Psoas muscle (tissue), 8 donors: Measurements from ENCODE around the gene FARP1. TPM values are rescaled to one million over a fixed set of nuclear protein-coding genes. Genes with fewer than 3 reads are reported as not detected.

Source experiments
- ATAC-seq, 4 donors: fragments of 200-7000 bp; cut with Tn5 transposase; one replicate each; pipeline ENCODE4 v1.9.1; 2020; ENCODE audit warnings: moderate library complexity in 3 of 4, mild to moderate bottlenecking in 2 of 4
- DNase-seq, 2 donors: peaks; one replicate each; pipeline ENCODE4 v3.0.0-alpha.2; 2020
- H3K27ac ChIP-seq: fragments of 200-600 bp; one replicate; pipeline ENCODE4 v1.8.0; 2022
- H3K27me3 ChIP-seq, 3 donors: fragments of 200-600 bp in 1 of 3; one replicate each; pipeline versions ENCODE4 v1.6.1 to v1.8.0; 2013 to 2022; ENCODE audit warnings: low read length in 2 of 3, mild to moderate bottlenecking in 2 of 3, moderate library complexity in 1 of 3; ENCODE audit not compliant: insufficient read depth in 3 of 3
- H3K36me3 ChIP-seq, 2 donors: fragments of 200-600 bp in 1 of 2; one replicate each; pipeline versions ENCODE4 v1.6.1 to v1.8.0; 2013 to 2022; ENCODE audit warnings: low read depth in 1 of 2, mild to moderate bottlenecking in 1 of 2, moderate library complexity in 1 of 2; ENCODE audit not compliant: insufficient read depth in 1 of 2
- H3K4me1 ChIP-seq: fragments of 200-600 bp; one replicate; pipeline ENCODE4 v1.8.0; 2022
- H3K4me3 ChIP-seq: fragments of 200-600 bp; one replicate; pipeline ENCODE4 v1.8.0; 2022; ENCODE audit warnings: mild to moderate bottlenecking
- H3K9me3 ChIP-seq: fragments of 200-600 bp; one replicate; pipeline ENCODE4 v1.8.0; 2022
- CTCF ChIP-seq: fragments of 200-600 bp; IDR thresholded peaks from one replicate; pipeline ENCODE4 v1.8.0; 2022; ENCODE audit warnings: antibody characterized with exemption
- WGBS, 3 donors: extraction: QIAGEN DNeasy Blood & Tissue Kit; methylation state at CpG; one replicate each; pipeline versions ENCODE4 v1.1.6 to v1.1.7; 2013; 5-methylcytosine and 5-hydroxymethylcytosine counted together
- intact Hi-C, 2 donors: fragments of 100-400 bp; cut with DNase I; formaldehyde crosslinking; loops; one replicate each; pipeline versions ENCODE4 v1.11.0 to v1.14.2; 2022
- polyA plus RNA-seq, 3 donors: library from polyadenylated mRNA; stranded (reverse); fragments of 200-250 nt; gene quantifications; one replicate each; pipeline ENCODE4 v1.2.3, GENCODE V29; 2013
- total RNA-seq, 4 donors: library from RNA; stranded (reverse); fragmentation: NEBNext Ultra II Directional in 2 of 4; extraction: Animal tissue kit (Norgen Biotek cat#: 25700) in 2 of 4; gene quantifications; one replicate each; pipeline versions ENCODE4 v1.2.1 to v1.2.4, GENCODE V29; 2021 to 2023
- donor health status: healthy with polysubstance abuse.
- donor health status: DM: no; HTN: no; CAD: no; lungs with moderate emphysema.
- donor health status: Bipolar disorder and iron deficiency.
- donor health status: healthy.
- donor health status: DM: yes; HTN: yes; CAD: no.
- donor health status: DM: no; HTN: no; CAD: no.
- donor health status: DM: no; HTN: no; CAD: no.
- donor health status: DM: yes; HTN: yes; CAD: no.

Gene FARP1
- total and polyA plus RNA-seq, 7 donors = 5.7 to 19.4 (median 9.2) TPM

DNA sequence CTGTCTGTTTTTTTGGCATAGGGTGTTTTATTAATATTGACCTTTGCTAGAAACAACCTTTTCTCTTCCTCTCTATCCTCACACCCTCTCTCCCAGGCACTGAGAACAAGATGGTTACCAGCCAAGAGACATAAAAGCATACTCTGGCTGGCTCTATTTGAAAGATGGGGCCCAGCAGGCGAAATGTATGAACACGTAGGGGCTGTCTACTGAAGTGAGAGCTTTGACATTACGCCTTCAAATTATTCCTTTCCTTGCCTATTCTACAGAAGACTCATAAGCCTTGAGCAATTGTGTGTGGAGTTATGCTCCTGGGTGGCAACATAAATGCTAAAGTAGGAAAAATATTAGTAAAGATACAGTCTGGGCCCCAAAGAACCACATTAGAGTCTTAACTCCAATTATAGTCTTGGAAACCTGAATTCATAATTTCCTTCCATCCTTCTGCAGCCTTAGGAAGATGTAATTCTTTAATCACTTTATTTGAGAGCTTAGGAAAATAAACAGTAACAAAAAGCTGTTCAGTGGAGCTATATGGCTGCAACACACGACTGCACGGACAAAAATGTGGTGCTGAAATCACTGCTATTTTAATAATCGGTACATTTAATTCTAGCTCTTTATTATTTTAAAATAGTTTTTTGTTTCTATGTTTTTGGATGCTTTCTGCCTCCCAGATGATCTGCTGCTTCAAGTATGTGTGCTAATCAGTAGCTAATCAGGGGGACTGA lies 156.5 kb downstream of the FARP1 start:
- H3K36me3 ChIP-seq = no peaks in the 10 kb centered on the region
- no peaks in the 10 kb centered on the region for H3K9me3 ChIP-seq
- 69 to 77% (median 72%) methylated on average over 6 of the region's 6 CpGs for WGBS, 3 donors
- H3K4me1 ChIP-seq = peaks cover 3% of the 10 kb centered on the region
- H3K27ac ChIP-seq = no peak overlapping the region
- H3K4me3 ChIP-seq = no peak overlapping the region
- no peak for DNase-seq
- H3K27me3 ChIP-seq = no peaks in the 10 kb centered on the region
- ATAC-seq = no peak
- TF ChIP-seq CTCF = no peak
- intact Hi-C loops = no loop called here

- 57 to 69% (median 65%) methylated on average over 7 of the region's 7 CpGs for WGBS, 3 donors
- H3K27me3 ChIP-seq = no peaks in the 10 kb centered on the region
- H3K4me1 ChIP-seq = peaks cover 3% of the 10 kb centered on the region
- H3K9me3 ChIP-seq = no peaks in the 10 kb centered on the region
- no peak overlapping the region for H3K27ac ChIP-seq
- intact Hi-C loops = no loop called here
- DNase-seq (no peak), ATAC-seq (no peak)
- no peak overlapping the region for H3K4me3 ChIP-seq
- TF ChIP-seq CTCF = no peak
- no peaks in the 10 kb centered on the region for H3K36me3 ChIP-seq
These were observed 157.1 kb downstream of the FARP1 start for GRCh38 chr13:98299966-98300350.

- DNase-seq (no peak), ATAC-seq (no peak)
- TF ChIP-seq CTCF = no peak
- Histone ChIP-seq H3K27ac (no peak overlapping the region), H3K27me3 (no peaks in the 10 kb centered on the region), H3K9me3 (no peaks in the 10 kb centered on the region), H3K4me3 (no peak overlapping the region), H3K4me1 (peaks cover 3% of the 10 kb centered on the region), H3K36me3 (no peaks in the 10 kb centered on the region)
- WGBS, 3 donors = 53 to 60% (median 56%) methylated on average over 7 of the region's 7 CpGs
- intact Hi-C loops = no loop called here
These were observed 158.2 kb downstream of the FARP1 start for GRCh38 chr13:98300956-98301641.

GRCh38 chr13:98301721-98302120 lies 158.8 kb downstream of the FARP1 start:
- intact Hi-C loops = no loop called here
- Histone ChIP-seq H3K9me3 (no peaks in the 10 kb centered on the region), H3K27me3 (no peaks in the 10 kb centered on the region), H3K4me1 (peaks cover 3% of the 10 kb centered on the region), H3K4me3 (no peak overlapping the region), H3K27ac (no peak overlapping the region), H3K36me3 (no peaks in the 10 kb centered on the region)
- no peak for DNase-seq
- 58 to 67% (median 60%) methylated on average over 7 of the region's 7 CpGs for WGBS, 3 donors
- ATAC-seq = no peak
- TF ChIP-seq CTCF = no peak
